Activated CD8-positive, alpha-beta memory T cell treated with anti-CD3 and anti-CD28 coated beads, Interleukin-2, amount 50 U/mL, for 1 hour (primary cell): ENCODE data around the gene MCM3.

Experiments
- DNase-seq: peaks from one replicate; pipeline ENCODE4 v3.0.0-alpha.2; 2020; ENCODE audit errors: extremely low read depth

The MCM3 gene

GRCh38 chr6:52251113-52251512, 33.4 kb downstream of the MCM3 start:
- DNase-seq, result no peak

GRCh38 chr6:52249078-52249477, 35.5 kb downstream of the MCM3 start:
- DNase-seq, result no peak

- DNase-seq, result no peak
Observed at GRCh38 chr6:52245425-52245824, 39.1 kb downstream of the MCM3 start.

GRCh38 chr6:52244400-52244799, 40.1 kb downstream of the MCM3 start, which contains the start of gene IL17F:
IL17F (minus strand) TSS chr6:52244500; CDS start chr6:52244429, 71 bp downstream.
- DNase-seq, result no peak

GRCh38 chr6:52243282-52243893, 41.2 kb downstream of the MCM3 start:
- no peak for DNase-seq

- DNase-seq, result no peak
Observed at GRCh38 chr6:52241819-52242218, 42.7 kb downstream of the MCM3 start.

GRCh38 chr6:52233975-52234823, 50.3 kb downstream of the MCM3 start:
- no peak for DNase-seq

GRCh38 chr6:52233005-52233404, 51.5 kb downstream of the MCM3 start:
- no peak for DNase-seq

- DNase-seq, result no peak
Observed at GRCh38 chr6:52231406-52232127, 53.0 kb downstream of the MCM3 start.

- no peak for DNase-seq
Observed at GRCh38 chr6:52230685-52231084, 53.9 kb downstream of the MCM3 start.

- DNase-seq, result no peak
Observed at GRCh38 chr6:52227495-52227894, 57.0 kb downstream of the MCM3 start.

GRCh38 chr6:52221302-52221701, 63.2 kb downstream of the MCM3 start:
- DNase-seq, result no peak

- no peak for DNase-seq
Observed at GRCh38 chr6:52217761-52218160, 66.8 kb downstream of the MCM3 start.

- no peak for DNase-seq
Observed at GRCh38 chr6:52216932-52217575, 67.5 kb downstream of the MCM3 start.

GRCh38 chr6:52215787-52216186, 68.8 kb downstream of the MCM3 start:
- DNase-seq, result no peak
